ENCODE results near the gene COL6A3. TPM values are rescaled to one million over a fixed set of nuclear protein-coding genes. Genes with fewer than 3 reads are reported as not detected.

Gene COL6A3
- total RNA-seq, 1 donor from 2014 or later, result 0.52 TPM

GRCh38 chr2:237440819-237441281, 26.9 kb upstream of the COL6A3 start:
- intact Hi-C loops (cut with micrococcal nuclease), result no loop called here

- intact Hi-C loops (cut with micrococcal nuclease), result loop anchor here (5.0 to 10.0 kb wide), 2 partner anchors 256 to 564 kb away; no protein-coding TSS in a partner anchor
Observed at GRCh38 chr2:237438080-237438940, 24.3 kb upstream of the COL6A3 start.

GRCh38 chr2:237437566-237437965, 23.6 kb upstream of the COL6A3 start:
- intact Hi-C loops (cut with micrococcal nuclease), result loop anchor here (5.0 to 10.0 kb wide), 2 partner anchors 257 to 565 kb away; no protein-coding TSS in a partner anchor

- intact Hi-C loops (cut with micrococcal nuclease), result loop anchor here (5.0 to 10.0 kb wide), 2 partner anchors 259 to 566 kb away; no protein-coding TSS in a partner anchor
Observed at GRCh38 chr2:237435844-237436587, 22.1 kb upstream of the COL6A3 start.

GRCh38 chr2:237434866-237435311, 20.9 kb upstream of the COL6A3 start:
- intact Hi-C loops (cut with micrococcal nuclease), result loop anchor here (5.0 to 10.0 kb wide), 2 partner anchors 260 to 567 kb away; no protein-coding TSS in a partner anchor

GRCh38 chr2:237433920-237434676, 20.1 kb upstream of the COL6A3 start:
- intact Hi-C loops (cut with micrococcal nuclease), result loop anchor here (10.0 kb wide), 1 partner anchor 261 kb away; no protein-coding TSS in a partner anchor

- intact Hi-C loops (cut with micrococcal nuclease), result loop anchor here (10.0 kb wide), 1 partner anchor 262 kb away; no protein-coding TSS in a partner anchor
Observed at GRCh38 chr2:237432484-237433092, 18.6 kb upstream of the COL6A3 start.

GRCh38 chr2:237431837-237432236, 17.9 kb upstream of the COL6A3 start:
- intact Hi-C loops (cut with micrococcal nuclease), result loop anchor here (10.0 kb wide), 1 partner anchor 263 kb away; no protein-coding TSS in a partner anchor

GRCh38 chr2:237431372-237431771, 17.4 kb upstream of the COL6A3 start:
- intact Hi-C loops (cut with micrococcal nuclease), result loop anchor here (10.0 kb wide), 1 partner anchor 263 kb away; no protein-coding TSS in a partner anchor

- intact Hi-C loops (cut with micrococcal nuclease), result loop anchor here (10.0 kb wide), 1 partner anchor 264 kb away; no protein-coding TSS in a partner anchor
Observed at GRCh38 chr2:237430861-237431260, 16.9 kb upstream of the COL6A3 start.

- intact Hi-C loops (cut with micrococcal nuclease), result loop anchor here (1.0 to 10.0 kb wide), 2 partner anchors 8 to 265 kb away; no protein-coding TSS in a partner anchor
Observed at GRCh38 chr2:237429753-237430152, 15.8 kb upstream of the COL6A3 start.

- intact Hi-C loops (cut with micrococcal nuclease), result no loop called here
Observed at GRCh38 chr2:237427769-237428506, 14.0 kb upstream of the COL6A3 start.

GRCh38 chr2:237426517-237426916, 12.6 kb upstream of the COL6A3 start:
- intact Hi-C loops (cut with micrococcal nuclease), result no loop called here

GRCh38 chr2:237425320-237425719, 11.4 kb upstream of the COL6A3 start:
- intact Hi-C loops (cut with micrococcal nuclease), result no loop called here

GRCh38 chr2:237424544-237424943, 10.6 kb upstream of the COL6A3 start:
- intact Hi-C loops (cut with micrococcal nuclease), result loop anchor here (5.0 kb wide), 1 partner anchor 148 kb away; no protein-coding TSS in a partner anchor

- intact Hi-C loops (cut with micrococcal nuclease), result loop anchor here (5.0 kb wide), 1 partner anchor 148 kb away; no protein-coding TSS in a partner anchor
Observed at GRCh38 chr2:237423891-237424290, 9.9 kb upstream of the COL6A3 start.

- intact Hi-C loops (cut with micrococcal nuclease), result loop anchor here (5.0 kb wide), 1 partner anchor 150 kb away; no protein-coding TSS in a partner anchor
Observed at GRCh38 chr2:237422309-237422708, 8.3 kb upstream of the COL6A3 start.

GRCh38 chr2:237421542-237422116, 7.7 kb upstream of the COL6A3 start:
- intact Hi-C loops (cut with micrococcal nuclease), result loop anchor here (1.0 to 5.0 kb wide), 3 partner anchors 8 to 151 kb away; no protein-coding TSS in a partner anchor

- intact Hi-C loops (cut with micrococcal nuclease), result no loop called here
Observed at GRCh38 chr2:237418300-237418699, 4.3 kb upstream of the COL6A3 start.

Data from T-helper 2 cell treated with Interferon-gamma antibody and Interleukin-4, amounts not matched to agents 100 ng/mL and 5 ng/mL, for 36 hours (primary cell).